ENCODE results near the gene MTO1. TPM values are rescaled to one million over a fixed set of nuclear protein-coding genes. Genes with fewer than 3 reads are reported as not detected.

MTO1 gene
- total and polyA plus RNA-seq, 2 donors from 2014 or later: 14.9 to 32.8 TPM

DNA sequence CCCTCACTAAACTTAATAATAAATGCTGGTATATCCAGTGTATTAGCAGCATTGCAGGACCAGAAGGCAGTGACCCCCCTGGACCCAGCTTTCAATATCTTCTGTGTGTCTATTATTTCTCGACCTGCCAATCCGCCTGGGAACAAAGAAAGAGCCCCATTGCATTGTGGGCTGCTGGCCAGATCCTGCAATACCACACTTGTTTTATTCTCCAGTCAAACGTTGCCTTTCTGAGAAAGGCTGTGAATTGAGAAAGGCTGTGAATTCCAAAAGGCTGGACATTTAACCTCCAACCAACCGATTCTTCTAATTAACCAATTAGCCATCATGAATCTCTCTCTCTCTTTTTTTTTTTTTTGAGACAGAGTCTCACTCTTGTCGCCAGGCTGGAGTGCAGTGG lies 1.5 kb upstream of the MTO1 start:
- no peak for FAIRE-seq
- intact Hi-C loops (cut with DNase I): no loop called here
- Histone ChIP-seq H3K27me3 (ENCODE audit: control insufficient read depth, insufficient read depth, low read length) (no peaks in the 10 kb centered on the region), H3K4me3 (ENCODE audit: low read length in 3 of 3) (no peak overlapping the region), H3K9me3 (ENCODE audit: control insufficient read depth in 2 of 3, insufficient read depth in 1 of 3, low read length in 3 of 3) (no peaks in the 10 kb centered on the region), H3K4me1 (ENCODE audit: control insufficient read depth in 2 of 3, insufficient read depth in 2 of 3, low read depth in 1 of 3, low read length in 3 of 3) (peaks cover 0 to 5% (median 0%) of the 10 kb centered on the region in 3 donors), H3K27ac (ENCODE audit: low read depth in 2 of 2, low read length in 2 of 2) (no peak overlapping the region), H3K9ac (ENCODE audit: low read length in 3 of 3) (no peak overlapping the region), H3K36me3 (ENCODE audit: control insufficient read depth in 2 of 3, insufficient read depth in 3 of 3, low read length in 3 of 3) (no peaks in the 10 kb centered on the region)
- DNase-seq: no peak
- TF ChIP-seq, protein P1, sequence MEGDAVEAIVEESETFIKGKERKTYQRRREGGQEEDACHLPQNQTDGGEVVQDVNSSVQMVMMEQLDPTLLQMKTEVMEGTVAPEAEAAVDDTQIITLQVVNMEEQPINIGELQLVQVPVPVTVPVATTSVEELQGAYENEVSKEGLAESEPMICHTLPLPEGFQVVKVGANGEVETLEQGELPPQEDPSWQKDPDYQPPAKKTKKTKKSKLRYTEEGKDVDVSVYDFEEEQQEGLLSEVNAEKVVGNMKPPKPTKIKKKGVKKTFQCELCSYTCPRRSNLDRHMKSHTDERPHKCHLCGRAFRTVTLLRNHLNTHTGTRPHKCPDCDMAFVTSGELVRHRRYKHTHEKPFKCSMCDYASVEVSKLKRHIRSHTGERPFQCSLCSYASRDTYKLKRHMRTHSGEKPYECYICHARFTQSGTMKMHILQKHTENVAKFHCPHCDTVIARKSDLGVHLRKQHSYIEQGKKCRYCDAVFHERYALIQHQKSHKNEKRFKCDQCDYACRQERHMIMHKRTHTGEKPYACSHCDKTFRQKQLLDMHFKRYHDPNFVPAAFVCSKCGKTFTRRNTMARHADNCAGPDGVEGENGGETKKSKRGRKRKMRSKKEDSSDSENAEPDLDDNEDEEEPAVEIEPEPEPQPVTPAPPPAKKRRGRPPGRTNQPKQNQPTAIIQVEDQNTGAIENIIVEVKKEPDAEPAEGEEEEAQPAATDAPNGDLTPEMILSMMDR (IDR thresholded peaks at IDR 0.05; ENCODE audit: borderline replicate concordance, extremely low read depth, insufficient read depth): no peak

DNA sequence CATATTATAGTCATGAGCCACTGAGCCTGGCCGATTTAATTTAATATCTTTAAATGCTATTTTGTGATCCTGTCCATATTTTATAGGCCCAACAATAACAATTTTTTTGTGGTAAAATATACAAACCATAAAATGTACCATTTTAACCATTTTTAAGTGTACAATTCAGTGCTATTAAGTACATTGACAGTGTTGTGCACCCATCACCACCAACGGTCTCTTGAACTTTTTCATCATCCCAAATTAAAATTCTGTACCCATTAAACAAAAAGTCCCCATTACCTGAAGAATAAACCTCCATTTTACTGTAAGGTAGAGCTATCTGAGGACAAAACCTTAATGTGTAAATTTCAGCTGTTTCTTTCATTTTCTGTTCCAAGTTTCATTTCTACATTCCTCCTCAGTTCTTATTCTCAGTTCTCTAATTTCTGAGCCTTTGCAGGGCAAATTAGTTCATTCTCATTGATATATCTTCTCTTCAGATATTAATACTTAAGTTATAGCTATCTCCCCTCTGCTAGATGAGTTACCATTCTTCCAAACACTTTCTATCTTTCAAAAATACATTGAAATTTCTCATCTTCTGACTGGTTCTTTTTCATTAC lies 10.3 kb downstream of the MTO1 start:
- Histone ChIP-seq H3K27me3 (ENCODE audit: control insufficient read depth, insufficient read depth, low read length) (no peaks in the 10 kb centered on the region), H3K9ac (ENCODE audit: low read length in 3 of 3) (no peak overlapping the region), H3K4me1 (ENCODE audit: control insufficient read depth in 2 of 3, insufficient read depth in 2 of 3, low read depth in 1 of 3, low read length in 3 of 3) (no peaks in the 10 kb centered on the region), H3K36me3 (ENCODE audit: control insufficient read depth in 2 of 3, insufficient read depth in 3 of 3, low read length in 3 of 3) (peaks cover 8 to 28% (median 17%) of the 10 kb centered on the region in 3 donors), H3K27ac (ENCODE audit: low read depth in 2 of 2, low read length in 2 of 2) (no peak overlapping the region), H3K4me3 (ENCODE audit: low read length in 3 of 3) (no peak overlapping the region), H3K9me3 (ENCODE audit: control insufficient read depth in 2 of 3, insufficient read depth in 1 of 3, low read length in 3 of 3) (no peaks in the 10 kb centered on the region)
- no peak for FAIRE-seq
- TF ChIP-seq, protein P1 (IDR thresholded peaks at IDR 0.05; ENCODE audit: borderline replicate concordance, extremely low read depth, insufficient read depth): no peak
- no peak for DNase-seq
- intact Hi-C loops (cut with DNase I): no loop called here

DNA sequence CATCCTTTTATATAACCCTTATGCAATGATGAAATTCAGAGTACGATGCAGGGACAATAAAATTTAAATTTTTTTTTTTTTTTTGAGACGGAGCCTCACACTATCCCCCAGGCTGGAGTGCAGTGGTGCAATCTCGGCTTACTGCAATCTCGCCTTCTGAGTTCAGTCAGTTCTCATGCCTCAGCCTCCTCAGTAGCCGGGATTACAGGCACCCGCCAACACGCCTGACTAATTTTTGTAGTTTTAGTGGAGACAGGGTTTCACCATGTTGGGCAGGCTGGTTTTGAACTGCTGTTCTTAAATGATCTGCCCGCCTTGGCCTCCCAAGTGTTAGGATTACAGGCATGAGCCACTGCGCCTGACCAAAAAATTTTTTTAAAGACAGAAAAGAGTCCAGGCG lies 15.2 kb downstream of the MTO1 start:
- intact Hi-C loops (cut with DNase I): no loop called here
- H3K36me3 ChIP-seq (ENCODE audit: control insufficient read depth in 2 of 3, insufficient read depth in 3 of 3, low read length in 3 of 3): peaks cover 9 to 24% (median 20%) of the 10 kb centered on the region in 3 donors
- TF ChIP-seq, protein P1 (IDR thresholded peaks at IDR 0.05; ENCODE audit: borderline replicate concordance, extremely low read depth, insufficient read depth): no peak
- no peak overlapping the region for H3K9ac ChIP-seq (ENCODE audit: low read length in 3 of 3)
- DNase-seq (no peak), FAIRE-seq (no peak)
- no peaks in the 10 kb centered on the region for H3K4me1 ChIP-seq (ENCODE audit: control insufficient read depth in 2 of 3, insufficient read depth in 2 of 3, low read depth in 1 of 3, low read length in 3 of 3)
- H3K4me3 ChIP-seq (ENCODE audit: low read length in 3 of 3): no peak overlapping the region
- no peaks in the 10 kb centered on the region for H3K27me3 ChIP-seq (ENCODE audit: control insufficient read depth, insufficient read depth, low read length)
- H3K9me3 ChIP-seq (ENCODE audit: control insufficient read depth in 2 of 3, insufficient read depth in 1 of 3, low read length in 3 of 3): no peaks in the 10 kb centered on the region
- H3K27ac ChIP-seq (ENCODE audit: low read depth in 2 of 2, low read length in 2 of 2): no peak overlapping the region

DNA sequence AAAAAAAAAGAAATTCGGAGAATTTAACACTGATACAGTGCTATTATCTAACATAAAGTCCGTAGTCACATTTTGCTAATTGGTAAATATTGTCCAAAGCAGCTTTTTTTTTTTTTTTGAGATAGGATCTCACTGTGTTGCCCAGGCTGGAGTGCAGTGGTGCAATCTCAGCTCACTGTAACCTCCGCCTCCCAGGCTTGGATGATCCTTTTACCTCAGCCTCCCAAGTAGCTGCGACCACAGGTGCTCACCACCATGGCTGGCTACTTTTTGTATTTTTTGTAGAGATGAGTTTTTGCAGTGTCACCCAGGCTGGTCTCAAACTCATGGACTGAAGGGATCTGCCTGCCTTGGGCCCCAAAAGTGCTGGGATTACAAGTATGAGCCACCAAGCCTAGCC lies 15.9 kb downstream of the MTO1 start:
- TF ChIP-seq, protein P1 (IDR thresholded peaks at IDR 0.05; ENCODE audit: borderline replicate concordance, extremely low read depth, insufficient read depth): no peak
- DNase-seq: no peak
- Histone ChIP-seq H3K9ac (ENCODE audit: low read length in 3 of 3) (no peak overlapping the region), H3K4me3 (ENCODE audit: low read length in 3 of 3) (no peak overlapping the region), H3K27me3 (ENCODE audit: control insufficient read depth, insufficient read depth, low read length) (no peaks in the 10 kb centered on the region), H3K27ac (ENCODE audit: low read depth in 2 of 2, low read length in 2 of 2) (no peak overlapping the region), H3K36me3 (ENCODE audit: control insufficient read depth in 2 of 3, insufficient read depth in 3 of 3, low read length in 3 of 3) (peaks cover 10 to 27% (median 25%) of the 10 kb centered on the region in 3 donors), H3K4me1 (ENCODE audit: control insufficient read depth in 2 of 3, insufficient read depth in 2 of 3, low read depth in 1 of 3, low read length in 3 of 3) (no peaks in the 10 kb centered on the region), H3K9me3 (ENCODE audit: control insufficient read depth in 2 of 3, insufficient read depth in 1 of 3, low read length in 3 of 3) (no peaks in the 10 kb centered on the region)
- no peak for FAIRE-seq
- intact Hi-C loops (cut with DNase I): no loop called here
